ENCODE data around the gene LRRC14B. TPM values are rescaled to one million over a fixed set of nuclear protein-coding genes. Genes with fewer than 3 reads are reported as not detected.
A peak's percentile ranks its signal among the peaks of the same experiment; 100 is the strongest.

Gene LRRC14B
- polyA plus RNA-seq, 6 donors from 2014 or later = not detected

DNA sequence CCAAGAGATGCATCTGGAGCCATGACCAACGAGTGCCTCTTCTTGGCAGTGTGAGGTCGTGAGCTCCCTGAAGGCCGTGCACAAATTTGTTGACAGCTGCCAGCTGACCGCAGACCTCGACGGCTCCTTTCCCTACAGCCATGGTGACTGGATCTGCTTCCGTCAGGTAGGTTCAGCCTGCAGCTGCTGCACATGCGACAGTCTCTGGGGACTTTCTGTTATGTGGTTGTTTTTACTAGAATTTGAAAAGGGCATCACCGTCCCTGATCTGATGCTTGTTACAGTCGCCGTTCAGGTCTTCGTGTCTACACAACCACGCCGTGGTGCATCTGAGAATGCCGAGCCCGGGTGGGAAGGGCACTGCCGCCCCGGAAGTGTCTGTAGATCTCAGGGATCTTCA lies 36.5 kb upstream of the LRRC14B start:
- peaks cover 0 to 16% (median 3%) of the 10 kb centered on the region in 3 donors for H3K27me3 Mint-ChIP-seq
- ATAC-seq (ENCODE audit: low read depth in 2 of 2) (no peak), DNase-seq (no peak)
- H3K36me3 Mint-ChIP-seq = no peaks in the 10 kb centered on the region
- H3K27ac Mint-ChIP-seq = peak overlapping the region in 1 of 6 donors; percentile 86
- H3K4me3 Mint-ChIP-seq = no peak overlapping the region
- no peaks in the 10 kb centered on the region for H3K9me3 Mint-ChIP-seq
- H3K4me1 Mint-ChIP-seq = no peaks in the 10 kb centered on the region

DNA sequence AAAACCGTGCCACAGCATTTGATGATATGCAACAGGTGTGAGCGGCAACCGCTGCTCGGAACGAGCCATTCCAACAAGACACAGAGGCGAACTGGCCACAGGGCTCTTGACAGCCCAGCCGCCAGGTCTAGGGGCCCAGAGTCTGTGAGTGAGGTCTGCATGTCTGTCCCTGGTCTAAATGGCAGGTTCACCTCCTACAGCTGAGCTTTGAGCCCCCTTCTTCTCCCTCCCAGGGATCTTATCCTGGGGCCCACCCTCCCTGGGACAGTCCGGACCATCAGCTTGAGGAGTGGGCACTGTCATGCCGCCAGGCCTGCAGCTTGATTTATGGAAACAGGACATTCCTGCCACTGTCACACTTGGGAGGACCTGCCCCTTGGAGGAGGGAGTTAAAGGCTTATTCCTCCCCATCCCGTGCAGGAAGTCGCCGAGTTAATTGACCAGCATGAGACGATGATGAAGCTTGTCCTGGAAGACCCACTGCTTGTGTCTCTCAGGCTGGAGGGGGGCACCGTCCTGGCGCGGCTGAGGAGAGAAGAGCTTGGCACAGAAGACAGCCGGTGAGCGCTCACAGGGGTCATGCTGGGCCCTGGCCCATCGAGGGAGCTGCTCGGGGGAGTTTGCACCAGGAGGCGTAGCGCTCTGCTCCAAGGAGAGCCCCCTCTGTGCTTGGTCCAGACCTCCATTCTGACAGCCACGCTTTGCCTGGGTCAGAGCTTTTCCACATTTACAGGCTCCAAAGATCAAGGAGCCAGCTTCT lies 35.5 kb upstream of the LRRC14B start:
- Mint-ChIP-seq H3K36me3 (no peaks in the 10 kb centered on the region), H3K4me1 (no peaks in the 10 kb centered on the region), H3K9me3 (no peaks in the 10 kb centered on the region), H3K27ac (no peak overlapping the region), H3K27me3 (peaks cover 0 to 24% (median 7%) of the 10 kb centered on the region in 3 donors), H3K4me3 (no peak overlapping the region)
- no peak for DNase-seq
- ATAC-seq (ENCODE audit: low read depth in 2 of 2) = no peak

DNA sequence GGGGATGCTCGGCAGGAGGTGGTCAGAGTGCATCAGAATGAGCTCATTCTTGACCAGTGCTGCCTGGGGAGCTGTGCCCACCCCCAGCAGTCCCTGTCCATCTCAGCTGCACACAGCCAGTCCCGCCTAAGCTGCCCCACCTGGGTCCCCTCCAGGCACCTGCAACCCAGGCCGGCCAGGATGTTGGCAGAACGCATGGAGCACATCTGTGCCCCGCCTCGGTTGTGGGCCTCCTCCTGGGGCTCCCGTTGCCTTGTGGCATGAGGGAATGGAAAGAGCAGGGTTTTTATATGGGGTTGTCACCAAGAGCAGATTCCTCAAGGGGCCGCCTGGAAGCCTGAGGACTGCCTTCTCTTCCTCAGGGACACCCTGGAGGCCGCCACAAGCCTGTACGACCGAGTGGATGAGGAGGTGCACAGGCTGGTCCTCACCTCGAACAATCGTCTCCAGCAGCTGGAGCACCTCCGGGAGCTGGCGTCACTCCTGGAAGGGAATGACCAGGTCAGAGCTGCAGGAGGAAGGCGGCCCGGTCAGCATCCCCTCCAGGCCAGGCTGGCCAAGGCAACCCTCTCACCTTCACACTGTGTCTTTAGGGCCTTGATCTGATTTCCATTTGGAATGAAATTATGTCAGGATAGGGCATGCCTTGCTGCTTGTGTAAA lies 34.8 kb upstream of the LRRC14B start:
- Mint-ChIP-seq H3K4me3 (peak overlapping the region in 1 of 8 donors; percentile 52), H3K9me3 (no peaks in the 10 kb centered on the region), H3K27ac (peak overlapping the region in 1 of 6 donors; percentile 12), H3K36me3 (no peaks in the 10 kb centered on the region), H3K4me1 (no peaks in the 10 kb centered on the region), H3K27me3 (peaks cover 0 to 24% (median 7%) of the 10 kb centered on the region in 3 donors)
- ATAC-seq (ENCODE audit: low read depth in 2 of 2) (no peak), DNase-seq (no peak)

DNA sequence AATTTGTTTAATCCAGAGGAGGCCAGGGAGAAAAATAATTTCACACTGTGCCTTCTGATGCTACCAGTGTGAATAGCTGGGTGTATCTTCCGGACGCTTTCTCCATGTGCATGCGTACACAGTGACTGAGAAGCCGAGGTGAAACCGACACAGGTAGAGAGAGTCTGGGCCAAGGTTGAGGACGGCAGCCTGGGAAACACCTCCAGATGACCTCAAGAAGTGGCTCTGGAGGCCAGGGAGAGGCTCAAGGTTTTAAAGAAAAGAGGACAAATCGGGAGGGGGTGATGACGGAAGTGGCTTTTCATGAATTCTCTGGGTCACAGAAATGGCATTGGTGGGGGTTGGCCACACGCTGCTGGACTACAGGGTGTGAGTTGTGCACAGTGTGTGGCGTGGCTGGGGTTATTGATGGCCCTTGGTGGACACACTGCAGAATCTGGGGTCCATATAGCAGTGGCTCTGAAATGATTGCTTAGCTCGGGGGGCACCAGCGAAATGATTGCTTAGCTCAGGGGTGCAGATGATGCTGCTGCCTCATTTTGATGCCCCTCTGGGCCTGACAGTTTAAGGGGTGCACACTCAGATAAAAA lies 34.1 kb upstream of the LRRC14B start:
- DNase-seq = no peak
- Mint-ChIP-seq H3K4me3 (no peak overlapping the region), H3K36me3 (no peaks in the 10 kb centered on the region), H3K4me1 (no peaks in the 10 kb centered on the region), H3K9me3 (no peaks in the 10 kb centered on the region), H3K27ac (no peak overlapping the region), H3K27me3 (peaks cover 0 to 24% (median 7%) of the 10 kb centered on the region in 3 donors)
- no peak for ATAC-seq (ENCODE audit: low read depth in 2 of 2)

DNA sequence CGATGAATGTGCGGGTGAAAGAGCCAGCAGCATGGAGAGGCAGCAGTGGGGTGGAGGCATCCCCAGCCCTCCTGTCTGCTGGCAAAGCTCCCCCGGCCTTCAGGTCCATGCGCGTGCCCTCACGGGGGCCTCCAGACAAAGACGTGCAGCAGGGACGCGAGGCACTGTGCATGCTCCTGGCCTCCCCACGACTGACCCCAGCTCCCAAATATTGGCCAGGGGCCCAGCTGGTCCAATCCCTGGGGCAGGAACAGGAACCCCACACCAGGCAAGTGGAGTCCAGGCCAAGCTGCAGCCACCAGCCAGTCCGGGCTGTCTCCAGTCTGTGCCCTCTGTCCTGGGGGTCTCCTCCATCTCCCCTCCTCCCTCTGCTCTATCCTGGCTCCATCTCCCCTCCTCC lies 33.5 kb upstream of the LRRC14B start:
- Mint-ChIP-seq H3K27ac (no peak overlapping the region), H3K4me1 (no peaks in the 10 kb centered on the region), H3K4me3 (no peak overlapping the region), H3K9me3 (no peaks in the 10 kb centered on the region), H3K27me3 (peaks cover 0 to 24% (median 7%) of the 10 kb centered on the region in 3 donors), H3K36me3 (no peaks in the 10 kb centered on the region)
- no peak for DNase-seq
- no peak for ATAC-seq (ENCODE audit: low read depth in 2 of 2)

DNA sequence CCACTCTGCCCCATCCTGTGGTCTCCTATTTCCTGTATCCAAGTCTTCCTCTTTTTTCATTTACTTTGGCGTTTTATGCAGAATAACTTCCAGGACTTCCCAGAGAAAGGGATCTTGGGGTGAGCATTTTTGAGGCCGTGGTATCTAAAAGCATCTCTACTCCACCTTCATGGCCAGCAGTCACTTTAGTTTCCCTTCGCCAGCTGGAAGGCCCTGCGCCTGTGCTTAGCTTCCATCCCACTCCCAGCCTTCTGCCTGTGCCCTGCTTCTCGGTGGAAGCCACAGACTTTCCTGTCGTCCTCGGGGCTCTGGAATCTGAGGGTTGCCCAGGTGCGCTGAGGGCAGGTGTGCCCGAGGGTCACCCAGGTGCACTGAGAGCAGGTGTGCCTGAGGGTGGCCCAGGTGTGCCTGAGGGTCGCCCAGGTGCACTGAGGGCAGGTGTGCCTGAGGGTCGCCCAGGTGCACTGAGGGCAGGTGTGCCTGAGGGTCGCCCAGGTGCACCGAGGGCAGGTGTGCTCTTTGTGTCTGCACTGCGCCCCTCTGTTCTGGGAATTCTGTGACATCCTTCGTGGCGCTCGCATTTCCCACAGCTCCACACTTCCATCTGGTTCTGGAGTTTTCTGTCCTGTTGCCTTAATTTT lies 32.4 kb upstream of the LRRC14B start:
- H3K4me1 Mint-ChIP-seq = no peaks in the 10 kb centered on the region

DNA sequence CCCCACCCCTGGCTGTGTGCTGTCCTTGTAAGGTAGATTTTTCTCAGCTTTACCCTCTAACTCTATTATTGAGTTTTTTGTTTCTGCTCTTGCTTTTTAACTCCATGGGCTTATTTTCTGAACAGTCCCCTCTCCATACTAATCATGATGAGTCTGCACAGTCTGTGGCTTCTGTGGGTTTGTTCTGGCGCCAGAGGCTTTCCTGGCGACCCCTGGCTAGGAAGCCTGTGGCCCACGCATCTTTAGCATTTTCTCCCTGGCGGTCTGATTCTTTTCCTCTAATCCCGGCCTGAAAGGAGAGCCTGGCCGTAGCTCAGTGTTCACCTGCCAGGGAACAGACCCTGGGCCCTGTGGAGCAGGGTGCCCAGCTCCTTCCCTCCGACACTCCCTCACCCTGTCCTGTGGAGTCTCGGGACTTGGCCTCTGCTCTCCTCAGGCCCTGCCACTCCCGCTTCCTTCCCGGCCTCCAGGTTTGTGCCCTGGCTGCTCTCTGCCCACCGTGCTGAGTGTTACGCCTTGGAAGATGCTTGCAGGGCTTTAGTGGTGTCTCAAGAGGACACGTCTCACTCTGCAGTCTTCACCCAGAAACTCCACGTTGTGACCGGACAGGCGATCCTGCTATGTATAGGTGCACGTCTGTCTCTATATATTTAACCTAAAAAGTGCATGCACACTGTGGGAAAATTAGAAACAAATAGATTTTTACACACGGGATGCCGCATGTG lies 31.7 kb upstream of the LRRC14B start:
- H3K4me1 Mint-ChIP-seq = no peaks in the 10 kb centered on the region
- DNase-seq = no peak
- no peak overlapping the region for H3K27ac Mint-ChIP-seq
- peaks cover 0 to under 1% (median 0%) of the 10 kb centered on the region in 7 donors for H3K9me3 Mint-ChIP-seq
- no peak for ATAC-seq (ENCODE audit: low read depth in 2 of 2)
- no peaks in the 10 kb centered on the region for H3K36me3 Mint-ChIP-seq
- H3K4me3 Mint-ChIP-seq = no peak overlapping the region
- peaks cover 0 to 24% (median 7%) of the 10 kb centered on the region in 3 donors for H3K27me3 Mint-ChIP-seq

More for the DNA sequence above, 32.4 kb upstream of the LRRC14B start:
- ATAC-seq (ENCODE audit: low read depth in 2 of 2) (no peak), DNase-seq (no peak)
- Mint-ChIP-seq H3K4me3 (no peak overlapping the region), H3K27me3 (peaks cover 0 to 24% (median 7%) of the 10 kb centered on the region in 3 donors), H3K27ac (no peak overlapping the region), H3K9me3 (no peaks in the 10 kb centered on the region), H3K36me3 (no peaks in the 10 kb centered on the region)

DNA sequence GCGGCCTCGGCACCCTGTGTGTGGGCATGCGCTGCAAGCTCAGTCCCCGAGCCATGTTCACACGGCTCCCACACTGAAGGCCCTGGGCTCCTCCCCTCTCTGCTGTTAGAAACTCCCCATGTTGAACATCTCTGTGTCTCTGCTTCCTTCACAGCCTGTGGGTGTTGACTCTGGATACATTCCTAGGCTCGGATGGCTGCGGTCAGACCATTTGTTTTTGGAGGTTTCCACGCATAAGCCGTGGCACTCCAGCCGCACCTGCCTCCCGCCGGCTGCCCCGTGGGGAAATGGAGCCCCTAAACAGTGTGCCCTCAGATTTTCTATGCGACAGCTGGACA lies 31.2 kb upstream of the LRRC14B start:
- Mint-ChIP-seq H3K27me3 (peaks cover 0 to 24% (median 7%) of the 10 kb centered on the region in 3 donors), H3K4me1 (no peaks in the 10 kb centered on the region), H3K4me3 (no peak overlapping the region), H3K36me3 (no peaks in the 10 kb centered on the region), H3K9me3 (peaks cover 0 to 2% (median 0%) of the 10 kb centered on the region in 7 donors), H3K27ac (peak overlapping the region in 1 of 6 donors; percentile 15)
- no peak for DNase-seq
- ATAC-seq (ENCODE audit: low read depth in 2 of 2) = no peak

DNA sequence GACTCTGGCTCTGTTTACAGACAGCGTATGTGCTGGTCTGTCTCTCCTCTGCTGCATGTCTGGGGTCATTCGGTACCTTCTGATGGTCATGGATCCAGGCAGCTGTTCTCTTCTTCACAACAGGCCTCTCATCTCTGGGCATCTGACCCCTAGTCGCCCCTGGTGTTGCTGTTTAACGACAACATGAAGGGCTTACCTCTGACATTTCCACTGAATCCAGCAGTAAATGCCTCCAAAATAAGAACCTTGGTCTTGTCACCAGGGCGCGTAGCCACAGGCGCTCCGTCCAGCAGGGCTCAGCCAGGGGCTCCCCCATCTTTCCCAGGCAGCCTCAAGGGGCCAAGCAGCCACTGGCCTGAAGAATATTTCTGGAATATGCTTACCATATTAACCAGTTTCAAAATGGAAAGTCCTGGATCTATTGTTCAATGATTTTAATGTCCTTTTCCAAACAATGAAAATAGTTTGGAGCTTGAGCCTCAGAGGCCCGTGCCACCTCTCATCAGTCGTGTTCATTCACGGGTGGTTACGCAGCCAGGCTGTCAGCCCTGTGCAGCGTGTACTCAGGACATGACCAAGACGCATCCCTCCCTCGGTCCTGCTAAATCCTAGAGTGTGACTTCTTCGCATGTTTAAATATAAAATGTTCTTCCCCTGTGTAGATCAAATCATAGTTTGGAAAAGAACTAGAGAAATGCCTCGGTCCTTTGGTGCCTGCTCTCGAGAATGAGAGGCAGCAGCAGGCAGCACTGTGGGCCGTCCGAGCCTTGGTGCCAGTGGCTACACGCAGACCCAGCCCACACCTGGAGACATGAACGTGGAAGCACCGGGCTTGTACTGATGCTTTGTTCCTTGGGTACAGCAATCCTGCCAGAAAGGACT lies 30.1 kb upstream of the LRRC14B start:
- peaks cover 0 to 24% (median 7%) of the 10 kb centered on the region in 3 donors for H3K27me3 Mint-ChIP-seq
- DNase-seq (no peak), ATAC-seq (ENCODE audit: low read depth in 2 of 2) (no peak)
- no peaks in the 10 kb centered on the region for H3K4me1 Mint-ChIP-seq
- H3K27ac Mint-ChIP-seq = no peak overlapping the region
- no peak overlapping the region for H3K4me3 Mint-ChIP-seq
- peaks cover 0 to 2% (median 0%) of the 10 kb centered on the region in 7 donors for H3K9me3 Mint-ChIP-seq
- no peaks in the 10 kb centered on the region for H3K36me3 Mint-ChIP-seq

DNA sequence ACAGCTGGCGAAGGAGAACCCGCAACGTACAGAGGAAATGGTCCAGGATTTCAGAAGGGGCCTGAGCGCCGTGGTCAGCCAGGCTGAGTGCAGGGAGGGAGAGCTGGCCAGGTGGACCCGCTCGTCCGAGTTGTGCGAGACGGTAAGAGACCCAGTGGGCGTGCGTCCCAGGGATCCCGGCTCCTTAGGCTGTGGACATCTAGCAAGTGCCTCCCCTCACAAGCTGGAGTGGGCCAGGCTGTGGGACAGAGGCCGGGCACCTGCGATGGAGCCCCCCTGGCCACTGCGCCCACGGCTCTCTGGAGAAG lies 29.5 kb upstream of the LRRC14B start:
- H3K9me3 Mint-ChIP-seq = peaks cover 0 to 2% (median 0%) of the 10 kb centered on the region in 7 donors
- H3K36me3 Mint-ChIP-seq = no peaks in the 10 kb centered on the region
- DNase-seq (no peak), ATAC-seq (ENCODE audit: low read depth in 2 of 2) (no peak)
- H3K27me3 Mint-ChIP-seq = peaks cover 0 to 24% (median 7%) of the 10 kb centered on the region in 3 donors
- H3K4me3 Mint-ChIP-seq = no peak overlapping the region
- H3K27ac Mint-ChIP-seq = no peak overlapping the region
- no peaks in the 10 kb centered on the region for H3K4me1 Mint-ChIP-seq

DNA sequence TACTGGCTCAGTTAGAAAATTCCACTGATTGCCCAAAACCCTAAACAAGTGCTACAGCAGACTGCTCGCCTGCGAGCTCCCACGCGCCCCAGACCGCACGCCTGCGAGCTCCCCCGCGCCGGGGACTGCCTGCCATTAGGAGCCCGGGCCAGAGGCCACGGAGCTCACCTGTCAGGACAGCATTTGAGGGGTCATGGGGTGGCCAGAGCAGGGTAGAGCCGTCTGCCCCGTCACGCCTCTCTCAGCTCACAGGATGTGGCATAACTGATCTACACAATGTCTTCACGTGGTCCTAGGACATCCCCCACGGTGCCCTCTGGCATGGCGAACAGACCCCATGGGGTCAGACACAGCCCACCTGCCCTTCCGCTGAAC lies 29.1 kb upstream of the LRRC14B start:
- Mint-ChIP-seq H3K27ac (no peak overlapping the region), H3K4me1 (no peaks in the 10 kb centered on the region), H3K36me3 (no peaks in the 10 kb centered on the region), H3K4me3 (no peak overlapping the region), H3K9me3 (peaks cover 0 to 2% (median 0%) of the 10 kb centered on the region in 7 donors), H3K27me3 (peaks cover 0 to 24% (median 7%) of the 10 kb centered on the region in 3 donors)
- ATAC-seq (ENCODE audit: low read depth in 2 of 2) = no peak
- no peak for DNase-seq

DNA sequence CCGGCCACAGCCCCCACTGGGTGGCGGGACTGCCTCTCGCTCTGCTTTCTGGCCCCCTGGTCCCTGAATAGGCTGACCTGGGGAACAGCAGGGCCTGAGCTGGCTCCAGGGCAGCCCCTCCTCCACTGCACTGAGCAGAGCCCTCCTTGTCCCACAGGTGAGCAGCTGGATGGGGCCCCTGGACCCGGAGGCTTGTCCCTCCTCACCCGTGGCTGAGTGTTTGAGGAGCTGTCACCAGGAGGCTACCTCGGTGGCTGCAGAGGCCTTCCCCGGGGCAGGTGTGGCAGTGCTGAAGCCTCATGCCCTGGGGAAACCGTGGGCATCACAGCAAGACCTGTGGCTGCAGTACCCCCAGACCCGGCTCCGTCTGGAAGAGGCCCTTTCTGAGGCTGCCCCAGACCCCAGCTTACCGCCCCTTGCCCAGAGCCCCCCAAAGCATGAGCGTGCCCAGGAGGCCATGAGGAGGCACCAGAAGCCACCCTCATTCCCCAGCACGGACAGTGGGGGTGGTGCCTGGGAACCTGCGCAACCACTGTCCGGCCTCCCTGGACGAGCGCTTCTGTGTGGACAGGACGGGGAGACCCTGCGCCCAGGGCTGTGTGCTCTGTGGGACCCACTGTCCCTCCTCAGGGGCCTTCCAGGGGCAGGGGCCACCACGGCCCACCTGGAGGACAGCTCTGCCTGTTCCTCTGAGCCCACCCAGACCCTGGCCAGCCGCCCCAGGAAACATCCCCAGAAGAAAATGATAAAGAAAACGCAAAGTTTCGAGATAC lies 28.5 kb upstream of the LRRC14B start:
- H3K4me1 Mint-ChIP-seq = no peaks in the 10 kb centered on the region
- H3K4me3 Mint-ChIP-seq = no peak overlapping the region
- ATAC-seq (ENCODE audit: low read depth in 2 of 2) (no peak), DNase-seq (no peak)
- H3K27ac Mint-ChIP-seq = no peak overlapping the region
- H3K27me3 Mint-ChIP-seq = peaks cover 0 to 24% (median 7%) of the 10 kb centered on the region in 3 donors
- H3K9me3 Mint-ChIP-seq = peaks cover 0 to 2% (median 0%) of the 10 kb centered on the region in 7 donors
- no peaks in the 10 kb centered on the region for H3K36me3 Mint-ChIP-seq

All from naive B cell (primary cell).